H9 (cell line): ENCODE measurements around the gene ZNF487. TPM values are rescaled to one million over a fixed set of nuclear protein-coding genes. Genes with fewer than 3 reads are reported as not detected.
"Not testable (repeated sequence)": the region's sequence is repeated elsewhere in the genome, so short reads cannot be mapped to it uniquely, and the experiment has no call there.

ENCODE experiments used
- DNase-seq: peaks from one replicate; pipeline ENCODE4 v3.0.0-alpha.2; 2017
- H2AFZ ChIP-seq: one replicate; pipeline ENCODE4 v1.6.1; 2013; ENCODE audit warnings: mild to moderate bottlenecking, low read length, control low read depth, moderate library complexity
- H2AK5ac ChIP-seq: 2 replicates; pipeline ENCODE4 v1.6.1; 2013; ENCODE audit warnings: low read length, control low read depth, mixed read lengths; ENCODE audit not compliant: insufficient read length
- H2BK120ac ChIP-seq: one replicate; pipeline ENCODE4 v1.6.1; 2013; ENCODE audit warnings: low read depth, mild to moderate bottlenecking, low read length, control low read depth, inconsistent platforms; ENCODE audit not compliant: poor library complexity, severe bottlenecking
- H2BK12ac ChIP-seq: 2 replicates; pipeline ENCODE4 v1.6.1; 2013; ENCODE audit warnings: low read length, control low read depth, mixed read lengths, low read depth; ENCODE audit not compliant: insufficient read length
- H2BK15ac ChIP-seq: 2 replicates; pipeline ENCODE4 v1.6.1; 2013; ENCODE audit warnings: low read depth, low read length, control low read depth
- H2BK20ac ChIP-seq: one replicate; pipeline ENCODE4 v1.6.1; 2013; ENCODE audit warnings: low read depth, mild to moderate bottlenecking, low read length, control low read depth, inconsistent platforms; ENCODE audit not compliant: poor library complexity, severe bottlenecking
- H2BK5ac ChIP-seq: 2 replicates; pipeline ENCODE4 v1.6.1; 2013; ENCODE audit warnings: low read length, control low read depth, mixed read lengths; ENCODE audit not compliant: insufficient read length
- H3K14ac ChIP-seq: 2 replicates; pipeline ENCODE4 v1.6.1; 2013; ENCODE audit warnings: low read length, control low read depth; ENCODE audit not compliant: insufficient read depth
- H3K18ac ChIP-seq: 2 replicates; pipeline ENCODE4 v1.6.1; 2013; ENCODE audit warnings: low read depth, mild to moderate bottlenecking, mixed read lengths, low read length, control low read depth; ENCODE audit not compliant: insufficient read length
- H3K23ac ChIP-seq: 2 replicates; pipeline ENCODE4 v1.6.1; 2013; ENCODE audit warnings: low read length, control low read depth, mixed read lengths, low read depth; ENCODE audit not compliant: insufficient read length
- H3K23me2 ChIP-seq: 2 replicates; pipeline ENCODE4 v1.6.1; 2013; ENCODE audit warnings: low read depth, mild to moderate bottlenecking, mixed read lengths, low read length, control low read depth; ENCODE audit not compliant: insufficient read length, poor library complexity, severe bottlenecking
- H3K27ac ChIP-seq: 2 replicates; pipeline ENCODE4 v1.5.1; 2013; ENCODE audit warnings: low read length, control low read depth, mixed read lengths, low read depth; ENCODE audit not compliant: insufficient read length
- H3K27me3 ChIP-seq: 2 replicates; pipeline ENCODE4 v1.6.1; 2013; ENCODE audit warnings: low read length, control low read depth, inconsistent platforms; ENCODE audit not compliant: insufficient read depth
- H3K4ac ChIP-seq: 2 replicates; pipeline ENCODE4 v1.6.1; 2013; ENCODE audit warnings: low read depth, mild to moderate bottlenecking, control low read depth, inconsistent platforms, low read length, moderate library complexity
- H3K4me1 ChIP-seq: 2 replicates; pipeline ENCODE4 v1.6.1; 2013; ENCODE audit warnings: low read length, control low read depth, inconsistent platforms; ENCODE audit not compliant: insufficient read depth
- H3K4me2 ChIP-seq: 2 replicates; pipeline ENCODE4 v1.6.1; 2013; ENCODE audit warnings: low read length, control low read depth, mixed read lengths; ENCODE audit not compliant: insufficient read length, insufficient read depth
- H3K56ac ChIP-seq: 2 replicates; pipeline ENCODE4 v1.6.1; 2013; ENCODE audit warnings: low read depth, mild to moderate bottlenecking, mixed read lengths, low read length, control low read depth; ENCODE audit not compliant: insufficient read length
- H3K79me1 ChIP-seq: 2 replicates; pipeline ENCODE4 v1.6.1; 2013; ENCODE audit warnings: low read depth, mild to moderate bottlenecking, moderate library complexity, low read length, control low read depth, inconsistent platforms; ENCODE audit not compliant: insufficient read depth, poor library complexity, severe bottlenecking
- H3K79me2 ChIP-seq: 2 replicates; pipeline ENCODE4 v1.6.1; 2013; ENCODE audit warnings: low read length, control low read depth, inconsistent platforms; ENCODE audit not compliant: insufficient read depth
- H3K9ac ChIP-seq: 2 replicates; pipeline ENCODE4 v1.6.1; 2013; ENCODE audit warnings: low read length, control low read depth, mixed read lengths; ENCODE audit not compliant: insufficient read length; ENCODE audit errors: extremely low read depth
- H3K9me3 ChIP-seq: one replicate; pipeline ENCODE4 v1.6.1; 2013; ENCODE audit warnings: low read depth, low read length, inconsistent platforms; ENCODE audit not compliant: control insufficient read depth
- H3T11ph ChIP-seq: one replicate; pipeline ENCODE4 v1.6.1; 2013; ENCODE audit warnings: mild to moderate bottlenecking, low read length, control low read depth, inconsistent platforms
- H4K20me1 ChIP-seq: one replicate; pipeline ENCODE4 v1.6.1; 2013; ENCODE audit not compliant: control insufficient read depth, insufficient read length, insufficient read depth
- H4K5ac ChIP-seq: 2 replicates; pipeline ENCODE4 v1.6.1; 2013; ENCODE audit warnings: low read depth, mild to moderate bottlenecking, mixed read lengths, low read length, control low read depth; ENCODE audit not compliant: insufficient read length
- H4K8ac ChIP-seq: replicated peaks from 2 replicates; pipeline ENCODE4 v1.6.1; 2013; ENCODE audit warnings: low read length, control low read depth, mixed read lengths, low read depth; ENCODE audit not compliant: insufficient read length
- H4K91ac ChIP-seq: 2 replicates; pipeline ENCODE4 v1.6.1; 2013; ENCODE audit warnings: low read depth, mild to moderate bottlenecking, moderate library complexity, mixed read lengths, low read length, control low read depth; ENCODE audit not compliant: insufficient read length
- H3K27ac Mint-ChIP-seq, 3 experiments: 2 replicates in 2 of 3; 3 replicates in 1 of 3; pipeline ENCODE4 v1.8.0; 2020 to 2021; ENCODE audit warnings: mixed read lengths in 3 of 3, mild to moderate bottlenecking in 1 of 3, moderate library complexity in 1 of 3
- H3K27me3 Mint-ChIP-seq: 2 replicates; pipeline ENCODE4 v1.8.0; 2021; ENCODE audit warnings: low read depth, mild to moderate bottlenecking, moderate library complexity, mixed read lengths
- H3K36me3 Mint-ChIP-seq, 3 experiments: 2 replicates in 2 of 3; 3 replicates in 1 of 3; pipeline ENCODE4 v1.8.0; 2020 to 2021; ENCODE audit warnings: low read depth in 3 of 3, mixed read lengths in 3 of 3; ENCODE audit not compliant: insufficient read depth in 1 of 3
- H3K4me1 Mint-ChIP-seq, 2 experiments: 2 replicates each; pipeline ENCODE4 v1.8.0; 2020; ENCODE audit warnings: mixed read lengths in 2 of 2
- H3K4me3 Mint-ChIP-seq, 2 experiments: 2 replicates in 1 of 2; 3 replicates in 1 of 2; pipeline ENCODE4 v1.8.0; 2020 to 2021; ENCODE audit warnings: mild to moderate bottlenecking in 2 of 2, mixed read lengths in 2 of 2, moderate library complexity in 1 of 2
- H3K9me3 Mint-ChIP-seq, 2 experiments: 2 replicates in 1 of 2; 3 replicates in 1 of 2; pipeline ENCODE4 v1.8.0; 2020; ENCODE audit warnings: mild to moderate bottlenecking in 2 of 2, mixed read lengths in 2 of 2, moderate library complexity in 1 of 2
- CTCF ChIP-seq: fragments of 200-600 bp; sonication (generic); conservative IDR thresholded peaks from 3 replicates; pipeline ENCODE4 v1.8.0; 2021; ENCODE audit warnings: antibody characterized with exemption, mild to moderate bottlenecking
- WGBS: extraction: QIAGEN DNeasy Blood & Tissue Kit; methylation state at CpG from one replicate; pipeline ENCODE4 v1.1.7; 2013; ENCODE audit warnings: missing lambda C conversion rate, low lambda C conversion rate, mixed read lengths; ENCODE audit not compliant: insufficient read length; ENCODE audit errors: extremely low coverage; 5-methylcytosine and 5-hydroxymethylcytosine counted together
- total RNA-seq: library from RNA; stranded (reverse); gene quantifications from 2 replicates; pipeline ENCODE4 v1.2.1, GENCODE V29; 2021

ZNF487 gene
- total RNA-seq, 1 experiment from 2014 or later = 1.4 TPM

- Histone ChIP-seq H3K56ac (no peak overlapping the region), H3K4me2 (no peak overlapping the region), H3K23me2 (no peaks in the 10 kb centered on the region), H3K9ac (no peak overlapping the region), H4K91ac (no peak overlapping the region), H3K27ac (no peak overlapping the region), H3K79me1 (no peaks in the 10 kb centered on the region), H2BK12ac (no peak overlapping the region), H4K5ac (no peak overlapping the region), H3K79me2 (no peaks in the 10 kb centered on the region), H2AFZ (no peak overlapping the region), H4K8ac (no peak overlapping the region), H3T11ph (no peak overlapping the region), H2AK5ac (no peak overlapping the region), H3K18ac (no peak overlapping the region), H3K14ac (no peak overlapping the region), H2BK20ac (no peak overlapping the region), H3K23ac (no peak overlapping the region), H3K4me1 (no peaks in the 10 kb centered on the region), H3K27me3 (no peaks in the 10 kb centered on the region), H3K4ac (no peak overlapping the region), H3K9me3 (peaks cover 6% of the 10 kb centered on the region), H2BK5ac (no peak overlapping the region), H2BK120ac (no peak overlapping the region), H2BK15ac (no peak overlapping the region), H4K20me1 (no peaks in the 10 kb centered on the region)
- no peak for TF ChIP-seq CTCF
- Mint-ChIP-seq H3K36me3 (peaks cover 11 to 22% (median 13%) of the 10 kb centered on the region in 3 experiments), H3K27me3 (peaks cover 3% of the 10 kb centered on the region), H3K4me3 (no peak overlapping the region), H3K27ac (no peak overlapping the region), H3K4me1 (no peaks in the 10 kb centered on the region), H3K9me3 (peaks cover 24 to 27% of the 10 kb centered on the region in 2 experiments)
- no CpG with 5 or more reads among the region's 2 CpGs for WGBS
- no peak for DNase-seq
Measured at GRCh38 chr10:43444897-43445466, 8.1 kb downstream of the ZNF487 start.

DNA sequence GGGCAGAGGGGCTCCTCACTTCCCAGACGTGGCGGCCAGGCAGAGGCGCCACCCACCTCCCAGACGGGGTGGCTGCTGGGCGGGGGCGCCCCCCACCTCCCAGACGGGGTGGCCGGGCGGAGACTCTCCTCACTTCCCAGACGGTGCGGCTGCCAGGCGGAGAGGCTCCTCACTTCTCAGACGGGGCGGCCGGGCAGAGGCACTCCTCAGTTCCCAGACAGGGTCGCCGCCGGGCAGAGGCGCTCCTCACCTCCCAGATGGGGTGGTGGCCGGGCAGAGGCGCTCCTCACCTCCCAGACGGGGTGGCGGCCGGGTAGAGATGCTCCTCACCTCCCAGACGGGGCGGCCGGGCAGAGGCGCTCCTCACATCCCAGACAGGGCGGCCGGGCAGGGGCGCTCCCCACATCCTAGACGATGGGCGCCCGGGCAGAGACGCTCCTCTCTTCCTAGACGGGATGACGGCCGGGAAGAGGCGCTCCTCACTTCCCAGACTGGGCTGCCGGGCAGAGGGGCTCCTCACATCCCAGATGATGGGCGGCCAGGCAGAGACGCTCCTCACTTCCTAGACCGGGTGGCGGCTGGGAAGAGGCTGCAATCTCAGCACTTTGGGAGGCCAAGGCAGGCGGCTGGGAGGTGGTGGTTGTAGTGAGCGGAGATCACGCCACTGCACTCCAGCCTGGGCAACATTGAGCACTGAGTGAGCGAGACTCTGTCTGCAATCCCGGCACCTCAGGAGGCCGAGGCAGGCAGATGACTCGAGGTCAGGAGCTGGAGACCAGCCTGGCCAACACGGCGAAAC, 9.5 kb downstream of the ZNF487 start:
- not testable (repeated sequence) for H2BK12ac ChIP-seq, H3K79me2 ChIP-seq, H3K4ac ChIP-seq, H3K9ac ChIP-seq, H3K23me2 ChIP-seq, H3K27me3 Mint-ChIP-seq, H3K4me3 Mint-ChIP-seq, H3K14ac ChIP-seq, H4K91ac ChIP-seq, H3K18ac ChIP-seq, H3K4me2 ChIP-seq, H3K23ac ChIP-seq, H4K5ac ChIP-seq, H2AK5ac ChIP-seq, H4K20me1 ChIP-seq, H2BK15ac ChIP-seq, H3T11ph ChIP-seq, H3K4me1 ChIP-seq, H3K27ac Mint-ChIP-seq, H3K79me1 ChIP-seq, H3K27ac ChIP-seq, H3K4me1 Mint-ChIP-seq, H3K9me3 ChIP-seq, H3K27me3 ChIP-seq, H2BK120ac ChIP-seq, H2BK5ac ChIP-seq, H2AFZ ChIP-seq, H2BK20ac ChIP-seq, H4K8ac ChIP-seq, H3K56ac ChIP-seq
- Mint-ChIP-seq H3K9me3 (peaks cover 24 to 27% of the 10 kb centered on the region in 2 experiments), H3K36me3 (peaks cover 11 to 22% (median 13%) of the 10 kb centered on the region in 3 experiments)
- WGBS = no CpG with 5 or more reads among the region's 53 CpGs
- DNase-seq = peak; percentile 46
